Kidney capillary endothelial cell (primary cell): ENCODE data around the gene TMEM82.

Experiments used
- DNase-seq: peaks from one replicate; pipeline ENCODE4 v3.0.0-alpha.2; 2018; ENCODE audit warnings: low spot score

The TMEM82 gene

DNA sequence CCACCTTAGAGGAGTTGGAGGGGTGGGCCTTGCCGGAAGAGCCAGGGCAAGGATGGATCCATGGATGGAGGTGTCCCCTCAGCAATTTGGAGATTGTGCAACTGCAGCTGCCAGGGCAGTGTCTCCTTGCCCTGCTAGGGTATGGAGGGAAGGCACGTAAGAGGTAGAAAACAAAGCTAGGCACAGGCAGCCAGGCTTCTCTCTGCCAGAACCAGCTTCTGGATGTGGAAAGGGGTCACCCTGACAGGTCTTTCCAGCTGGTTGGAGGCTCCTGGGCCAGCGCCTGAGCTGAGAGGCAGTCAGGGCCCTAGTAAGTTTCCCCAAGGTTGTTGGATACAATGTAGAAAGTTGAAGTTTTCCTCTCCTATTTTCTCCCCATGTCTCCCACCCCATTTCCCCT lies 21.4 kb upstream of the TMEM82 start:
- DNase-seq, result no peak

DNA sequence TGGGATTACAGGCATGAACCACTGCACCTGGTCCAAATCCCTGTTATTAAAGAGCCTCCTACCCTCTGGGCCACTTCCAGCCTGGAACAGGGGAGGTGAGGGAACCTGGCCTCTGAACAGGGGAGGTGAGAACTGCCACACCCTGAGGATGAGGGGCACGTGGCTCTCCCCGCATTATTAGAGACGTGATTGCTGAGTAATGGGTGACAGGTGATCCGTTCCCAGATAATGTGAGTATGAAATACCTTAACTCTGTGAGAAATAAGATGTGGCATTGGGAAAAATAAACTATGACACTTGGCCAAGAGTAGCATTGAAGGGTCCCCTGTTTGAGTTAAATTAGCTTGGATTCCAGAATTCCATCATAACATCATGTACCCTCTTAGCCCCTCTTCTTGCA lies 19.9 kb upstream of the TMEM82 start:
- no peak for DNase-seq

DNA sequence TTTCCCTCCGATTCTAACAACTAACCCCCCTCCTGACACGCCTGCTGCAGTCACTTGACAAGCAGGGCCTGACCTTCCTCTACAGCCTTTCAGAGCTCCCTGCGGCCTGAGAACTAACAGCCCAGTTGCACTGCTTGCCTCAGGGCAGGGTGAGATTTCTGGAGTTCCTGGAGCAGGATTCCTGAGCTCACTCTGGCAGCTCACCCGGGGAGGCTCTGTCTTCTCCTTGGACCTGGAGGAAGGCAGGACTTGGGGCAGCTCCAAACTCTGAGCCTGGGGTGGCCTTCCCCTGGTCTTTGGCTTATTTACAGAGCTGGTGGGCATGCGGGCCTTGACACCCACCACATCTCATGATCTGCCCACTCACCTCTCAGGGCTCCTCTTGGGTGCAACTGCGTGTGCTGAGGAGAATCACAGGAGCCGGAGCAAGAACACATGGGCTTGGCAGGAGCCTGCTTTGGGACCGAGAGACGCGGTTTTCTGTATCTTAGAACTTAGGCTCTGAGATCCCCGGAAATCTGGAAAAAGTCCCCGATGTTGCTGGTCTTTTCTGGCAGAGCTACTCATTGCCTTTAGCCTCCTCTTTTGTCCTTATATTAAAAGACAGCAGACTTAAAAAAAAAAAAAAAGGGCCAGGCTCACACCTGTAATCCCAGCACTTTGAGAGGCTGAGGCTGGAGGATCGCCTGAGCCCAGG lies 19.3 kb upstream of the TMEM82 start:
- no peak for DNase-seq

DNA sequence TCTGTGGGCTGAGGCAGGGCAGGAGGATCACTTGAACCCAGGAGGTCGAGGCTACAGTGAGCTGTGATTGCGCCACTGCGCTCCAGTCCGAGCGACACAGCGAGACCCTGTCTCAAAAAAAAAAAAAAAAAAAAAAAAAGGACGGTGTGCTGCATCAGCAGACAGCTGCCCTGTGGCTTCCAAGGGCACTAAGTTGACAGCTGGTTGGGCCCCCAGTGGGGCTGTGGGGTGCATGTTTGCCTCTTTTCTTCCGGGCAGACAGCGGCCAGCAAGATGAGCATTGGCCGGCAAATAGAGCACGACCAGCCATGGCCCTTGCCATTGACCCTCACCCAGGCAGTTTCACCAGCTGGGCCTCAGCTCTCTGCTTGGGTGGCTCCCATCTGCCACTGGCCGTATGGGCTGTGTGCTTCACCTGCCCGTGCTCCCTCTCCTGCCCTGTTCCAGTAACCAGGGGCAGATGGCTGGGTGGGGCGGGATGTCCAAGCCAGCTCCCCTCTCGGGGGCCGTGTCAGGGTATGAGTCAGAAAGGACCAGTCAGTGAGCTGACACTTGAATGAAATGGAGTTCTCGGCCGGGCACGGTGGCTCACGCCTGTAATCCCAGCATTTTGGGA lies 18.6 kb upstream of the TMEM82 start:
- no peak for DNase-seq

DNA sequence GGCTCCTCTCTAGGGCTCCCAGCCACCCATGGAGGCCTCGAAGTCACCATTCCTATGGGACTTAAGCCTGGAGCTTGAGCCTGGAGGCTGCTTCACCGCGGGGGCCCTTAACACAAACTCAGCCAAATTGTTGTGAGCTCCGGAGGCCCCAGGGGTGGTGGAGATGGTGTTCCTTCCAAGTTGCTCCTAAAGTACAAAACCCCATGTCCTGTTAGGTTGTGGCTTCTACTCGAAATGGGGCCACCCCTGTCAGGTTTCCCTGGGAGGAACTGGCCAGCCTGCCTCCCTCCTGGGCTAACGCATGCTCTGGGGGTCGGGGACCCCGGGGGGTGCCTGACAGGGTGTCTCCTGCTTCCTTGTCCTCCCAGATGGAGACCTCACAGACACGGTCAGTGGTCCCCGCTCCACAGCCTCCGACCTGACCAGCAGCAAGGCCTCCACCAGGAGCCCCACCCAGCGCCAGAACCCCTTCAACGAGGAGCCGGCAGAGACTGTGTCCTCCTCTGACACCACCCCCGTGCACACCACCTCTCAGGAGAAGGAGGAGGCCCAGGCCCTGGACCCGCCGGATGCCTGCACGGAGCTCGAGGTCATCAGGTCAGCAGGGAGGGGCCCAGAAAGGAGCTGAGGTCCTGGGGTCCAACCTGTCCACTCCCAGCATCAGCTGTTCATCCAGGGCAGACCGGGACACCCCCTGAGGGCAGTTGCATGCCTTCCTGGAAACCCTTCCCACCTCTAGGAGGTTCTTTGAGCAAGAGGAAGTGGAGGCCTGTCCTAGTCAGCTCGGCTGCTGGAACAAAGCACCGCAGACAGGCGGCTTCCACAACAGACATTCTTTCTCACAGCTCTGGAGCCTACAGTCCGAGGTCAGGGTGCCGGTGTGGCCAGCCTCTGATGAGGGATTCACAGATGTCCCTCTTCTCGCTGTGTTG lies 17.1 kb upstream of the TMEM82 start:
- no peak for DNase-seq

DNA sequence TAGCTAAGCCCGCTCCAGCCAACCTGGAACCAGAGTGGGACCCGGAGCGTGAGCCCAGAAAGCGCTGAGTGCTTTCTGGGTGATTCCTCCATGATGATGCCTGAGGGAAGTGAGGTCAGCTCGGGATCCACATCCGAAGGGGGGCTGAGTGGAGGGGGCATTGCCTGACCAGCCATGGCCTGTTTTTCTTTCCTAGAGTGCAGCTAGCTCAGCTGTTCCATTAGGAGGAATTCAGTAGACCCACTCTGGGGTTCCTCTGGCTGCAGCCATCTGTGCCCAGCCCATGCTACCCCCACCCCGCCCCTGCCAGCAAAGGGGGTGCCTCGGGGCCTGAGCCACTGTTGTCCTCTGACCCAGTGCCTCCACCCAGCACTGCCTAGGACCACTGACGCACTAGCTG lies 15.8 kb upstream of the TMEM82 start:
- no peak for DNase-seq

DNA sequence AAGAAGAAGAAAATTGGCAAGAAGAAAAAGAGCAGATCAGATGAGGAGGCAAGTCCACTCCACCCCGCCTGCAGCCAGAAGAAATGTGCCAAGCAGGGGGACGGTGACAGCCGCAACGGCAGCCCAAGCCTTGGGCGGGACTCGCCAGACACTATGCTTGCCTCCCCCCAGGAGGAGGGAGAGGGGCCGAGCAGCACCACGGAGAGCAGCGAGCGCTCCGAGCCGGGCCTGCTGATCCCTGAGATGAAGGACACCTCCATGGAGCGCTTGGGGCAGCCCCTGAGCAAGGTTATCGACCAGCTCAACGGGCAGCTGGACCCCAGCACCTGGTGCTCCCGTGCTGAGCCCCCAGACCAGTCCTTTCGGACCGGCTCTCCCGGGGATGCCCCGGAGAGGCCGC lies 15.3 kb upstream of the TMEM82 start:
- no peak for DNase-seq

DNA sequence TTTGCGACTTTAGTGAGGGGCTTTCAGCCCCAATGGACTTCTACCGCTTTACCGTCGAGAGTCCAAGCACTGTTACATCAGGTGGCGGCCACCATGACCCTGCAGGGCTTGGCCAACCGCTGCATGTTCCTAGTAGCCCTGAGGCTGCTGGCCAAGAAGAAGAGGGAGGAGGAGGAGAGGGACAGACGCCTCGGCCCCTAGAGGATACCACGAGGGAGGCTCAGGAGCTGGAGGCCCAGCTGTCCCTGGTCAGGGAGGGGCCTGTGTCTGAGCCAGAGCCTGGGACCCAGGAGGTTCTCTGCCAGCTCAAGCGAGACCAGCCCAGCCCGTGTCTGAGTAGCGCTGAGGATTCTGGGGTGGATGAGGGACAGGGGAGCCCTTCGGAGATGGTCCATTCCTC lies 14.9 kb upstream of the TMEM82 start:
- DNase-seq, result no peak

DNA sequence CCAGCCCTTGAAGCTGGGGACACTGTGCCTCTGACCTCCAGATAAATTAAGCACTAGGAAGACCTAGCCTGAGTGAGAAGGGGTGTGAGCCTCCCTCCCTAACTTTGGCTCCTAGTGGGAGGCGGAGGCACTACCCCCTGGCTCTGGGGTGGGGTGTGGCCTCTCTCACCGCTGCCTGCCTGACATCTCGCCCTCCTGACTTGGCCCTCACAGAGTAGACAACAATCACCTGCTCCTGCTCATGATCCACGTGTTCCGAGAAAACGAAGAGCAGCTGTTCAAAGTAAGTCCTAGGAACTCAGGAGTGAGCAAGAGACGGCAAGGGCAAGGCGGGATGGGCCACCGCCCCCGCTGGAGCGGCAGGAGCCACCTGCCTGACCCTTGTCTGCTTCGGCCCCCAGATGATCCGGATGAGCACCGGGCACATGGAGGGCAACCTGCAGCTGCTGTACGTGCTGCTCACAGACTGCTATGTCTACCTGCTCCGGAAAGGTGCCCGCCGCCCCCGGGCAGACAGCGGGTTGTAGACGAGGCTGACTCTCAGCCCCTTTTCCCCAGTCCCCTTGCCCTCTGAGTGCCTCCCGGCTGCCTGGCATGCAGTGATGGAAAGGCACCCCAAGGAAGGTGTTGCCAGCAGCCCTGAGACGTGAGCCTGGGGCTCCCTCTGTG lies 14.3 kb upstream of the TMEM82 start:
- no peak for DNase-seq

DNA sequence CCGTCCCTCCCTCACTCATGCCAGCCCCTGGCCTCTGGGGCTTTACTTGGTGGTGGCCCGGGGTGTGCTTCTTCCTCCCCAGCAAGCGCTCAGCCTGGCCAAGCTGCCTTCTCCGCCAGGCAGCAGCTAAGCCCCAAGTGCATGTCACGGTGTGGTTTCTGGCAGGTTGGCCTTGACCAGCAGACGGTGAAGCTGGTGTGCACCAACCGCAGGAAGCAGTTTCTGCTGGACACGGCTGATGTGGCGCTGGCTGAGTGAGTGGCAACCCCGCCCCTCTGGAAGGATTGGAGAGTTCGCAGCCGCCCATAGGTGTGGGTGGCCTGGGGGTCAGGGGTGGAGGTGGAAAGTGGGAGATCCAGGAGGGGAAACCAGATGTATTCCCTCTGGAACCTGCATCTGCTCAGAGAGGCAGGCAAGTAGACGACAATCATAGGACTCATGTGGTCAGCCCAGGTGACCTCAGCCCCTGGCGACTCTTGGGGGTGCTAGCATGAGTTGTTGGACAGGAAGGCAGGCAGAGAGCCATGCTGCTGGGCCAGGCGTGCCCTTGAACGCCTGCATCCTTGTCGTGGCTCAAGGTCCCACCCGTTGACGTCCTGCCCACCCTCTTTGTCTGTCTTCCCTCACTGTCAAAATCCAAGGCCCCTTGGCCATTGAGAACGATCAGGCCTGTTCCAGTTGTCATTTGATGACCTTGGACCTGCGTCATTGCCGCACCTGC lies 13.2 kb upstream of the TMEM82 start:
- DNase-seq, result no peak

DNA sequence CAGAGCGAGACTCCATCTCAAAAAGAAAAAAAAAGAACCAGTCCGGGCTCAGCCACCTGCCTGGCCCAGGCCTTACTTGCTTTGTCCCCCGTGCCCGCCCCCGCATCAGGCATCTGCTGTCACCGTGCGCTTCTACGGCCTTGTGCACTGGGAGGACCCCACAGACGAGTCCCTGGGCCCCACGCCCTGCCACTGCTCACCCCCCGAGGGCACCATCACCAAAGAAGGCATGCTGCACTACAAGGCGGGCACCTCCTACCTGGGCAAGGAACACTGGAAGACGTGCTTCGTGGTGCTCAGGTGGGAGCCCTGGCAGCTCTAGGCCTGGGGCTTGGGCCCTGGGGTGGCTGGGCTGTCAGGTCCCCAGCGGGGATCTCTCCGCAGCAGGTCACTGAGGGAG lies 11.9 kb upstream of the TMEM82 start:
- DNase-seq, result no peak

DNA sequence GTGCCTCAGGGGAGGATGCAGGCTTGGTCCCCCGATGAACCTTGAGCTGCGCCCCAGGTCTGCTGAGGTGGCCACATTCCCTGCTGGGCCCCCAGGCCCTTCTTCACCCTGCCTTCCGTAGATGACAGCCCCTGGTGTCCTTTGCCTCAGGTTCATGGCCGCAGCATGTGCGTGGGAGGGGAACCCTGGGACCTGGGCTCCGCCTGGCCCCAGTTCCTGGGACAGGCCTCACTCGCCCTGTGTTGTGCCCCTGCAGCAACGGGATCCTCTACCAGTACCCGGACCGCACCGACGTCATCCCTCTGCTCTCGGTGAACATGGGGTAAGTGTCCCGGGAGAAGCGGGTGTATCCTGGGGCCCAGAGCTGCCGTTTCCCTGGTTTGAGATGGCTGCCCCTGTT lies 11.4 kb upstream of the TMEM82 start:
- DNase-seq, result no peak

DNA sequence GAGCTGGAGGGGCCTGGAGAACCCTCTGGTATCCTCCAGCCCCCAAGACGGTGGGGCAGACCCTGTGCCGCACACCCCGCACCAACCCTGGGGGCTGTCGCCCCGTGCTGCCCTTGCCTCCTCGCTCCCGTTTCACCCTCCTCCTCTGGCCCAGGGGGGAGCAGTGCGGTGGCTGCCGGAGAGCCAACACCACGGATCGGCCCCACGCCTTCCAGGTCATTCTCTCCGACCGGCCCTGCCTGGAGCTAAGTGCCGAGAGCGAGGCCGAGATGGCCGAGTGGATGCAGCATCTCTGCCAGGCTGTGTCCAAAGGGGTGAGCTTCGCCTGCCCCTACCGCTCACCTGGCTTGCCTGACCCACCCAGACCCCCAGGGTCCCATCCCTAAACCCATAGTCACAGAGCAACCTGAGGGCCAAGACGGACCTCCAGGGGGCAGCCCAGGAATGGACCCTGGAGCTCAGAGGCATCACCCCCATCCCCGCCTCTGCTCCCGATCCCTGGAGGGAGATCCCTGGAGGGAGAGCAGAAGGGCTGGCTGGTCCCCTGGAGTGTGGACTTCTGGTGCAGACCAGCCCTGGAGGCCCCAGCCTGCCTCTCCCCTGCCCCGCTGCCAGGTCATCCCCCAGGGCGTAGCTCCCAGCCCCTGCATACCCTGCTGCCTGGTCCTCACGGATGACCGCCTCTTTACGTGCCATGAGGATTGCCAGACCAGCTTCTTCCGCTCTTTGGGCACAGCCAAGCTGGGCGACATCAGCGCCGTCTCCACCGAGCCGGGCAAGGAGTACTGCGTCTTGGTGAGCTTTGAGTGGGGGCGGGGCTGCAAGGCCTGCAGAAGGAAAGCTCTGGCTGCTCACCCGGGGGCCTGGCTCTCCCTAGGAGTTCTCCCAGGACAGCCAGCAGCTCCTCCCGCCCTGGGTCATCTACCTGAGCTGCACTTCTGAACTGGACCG lies 10.3 kb upstream of the TMEM82 start:
- no peak for DNase-seq

DNA sequence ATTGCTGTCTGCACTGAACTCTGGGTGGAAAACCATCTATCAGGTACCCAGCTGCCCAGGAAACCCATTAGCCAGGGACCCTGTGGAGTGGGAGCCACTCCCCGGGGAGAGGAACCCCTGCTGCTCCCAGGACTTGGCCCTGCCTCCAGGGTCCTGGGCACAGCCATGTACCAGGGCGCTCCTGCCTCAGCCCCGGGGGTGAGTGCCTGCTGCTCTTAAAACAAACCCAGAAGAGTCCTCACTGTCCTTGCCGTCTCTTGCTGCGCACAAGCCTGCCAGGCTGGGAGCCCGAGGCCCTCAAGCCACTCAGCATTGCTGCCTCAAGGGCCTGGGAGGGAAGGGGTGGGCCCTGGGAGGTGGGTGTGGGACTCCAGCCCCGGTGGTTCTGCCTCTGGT lies 9.6 kb upstream of the TMEM82 start:
- DNase-seq, result no peak

DNA sequence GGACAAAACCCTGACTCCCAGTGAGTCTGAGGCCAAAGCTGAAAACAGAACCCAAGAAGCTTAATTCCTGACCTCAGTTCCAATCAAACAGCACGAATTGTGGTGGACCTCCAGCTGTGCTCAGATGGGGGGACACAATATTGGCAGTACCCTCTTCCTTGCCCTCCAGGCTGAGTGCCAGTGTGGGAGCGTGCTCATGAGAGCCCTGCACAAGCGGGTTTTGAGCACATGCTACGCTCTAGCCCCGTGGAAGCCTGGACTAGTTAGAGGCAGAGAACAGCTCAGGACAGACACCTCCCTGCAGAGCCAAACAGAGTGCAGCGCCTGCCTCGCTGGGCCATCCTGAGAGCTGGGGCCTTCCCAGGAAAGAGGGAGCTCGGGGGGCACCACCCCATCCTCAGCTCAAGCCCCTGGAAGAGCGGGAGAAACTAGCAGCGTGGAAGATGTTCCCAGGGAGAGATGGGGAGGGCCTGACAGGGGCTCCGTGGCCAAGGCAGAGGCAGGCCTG lies 9.0 kb upstream of the TMEM82 start:
- no peak for DNase-seq

DNA sequence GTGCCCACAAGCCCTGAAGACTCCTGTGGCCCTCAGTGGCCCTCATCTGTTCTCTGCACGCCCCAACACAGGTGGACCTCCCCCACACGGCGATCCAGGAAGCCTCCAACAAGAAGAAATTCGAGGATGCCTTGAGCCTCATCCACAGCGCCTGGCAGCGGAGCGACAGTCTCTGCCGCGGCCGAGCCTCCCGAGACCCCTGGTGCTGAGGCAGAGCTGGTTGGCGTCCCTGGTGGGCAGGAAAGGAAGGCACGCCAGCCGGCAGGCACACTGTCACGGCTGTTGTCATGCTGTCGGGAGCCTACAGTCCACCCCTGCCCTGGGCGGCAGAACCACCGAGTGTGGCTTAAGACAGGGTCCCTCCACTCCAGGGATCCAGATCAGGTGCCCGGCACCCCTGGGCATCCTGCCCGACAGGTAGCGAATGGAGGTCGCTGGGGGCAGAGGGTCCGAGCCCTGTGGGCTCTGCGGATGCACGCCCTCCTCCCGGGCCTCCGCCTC lies 8.5 kb upstream of the TMEM82 start:
- no peak for DNase-seq

DNA sequence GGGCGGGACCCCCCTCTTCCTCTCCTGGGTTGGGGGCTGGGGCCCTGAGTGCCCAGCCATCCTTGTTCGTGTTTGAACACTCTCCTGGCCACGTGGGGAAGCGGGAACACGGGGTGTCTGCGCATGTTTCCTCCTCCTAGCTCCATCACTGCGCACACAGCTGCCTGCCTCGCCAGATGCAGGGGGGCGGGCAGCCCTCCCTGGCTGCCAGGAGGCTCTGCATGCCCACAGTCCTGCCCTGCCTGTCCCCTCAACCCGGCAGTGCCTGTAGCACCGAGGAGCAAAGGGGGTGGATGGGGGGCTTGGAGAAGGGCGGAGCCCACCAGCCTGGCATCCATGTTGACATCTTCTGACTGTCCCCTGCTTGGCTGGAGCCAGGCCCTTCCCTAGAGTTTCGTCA lies 8.0 kb upstream of the TMEM82 start:
- no peak for DNase-seq

DNA sequence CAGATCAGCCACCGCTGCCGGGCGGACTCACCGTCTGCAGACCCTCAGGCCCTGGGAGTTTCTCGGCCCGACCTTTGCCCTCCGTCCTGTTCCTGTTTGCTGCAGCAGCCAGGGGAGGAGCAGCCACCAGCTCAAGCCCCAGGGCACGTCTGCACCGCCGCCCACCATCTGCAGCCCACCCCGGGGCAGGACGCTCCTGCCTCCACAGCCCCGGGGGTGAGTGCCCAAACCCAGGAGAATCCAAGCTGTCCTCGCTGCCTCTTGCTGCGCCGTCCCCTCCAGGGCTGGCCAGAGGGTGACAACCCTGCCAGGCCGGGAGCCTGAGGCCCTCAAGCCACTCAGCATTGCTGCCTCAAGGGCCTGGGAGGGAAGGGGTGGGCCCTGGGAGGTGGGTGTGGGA lies 7.4 kb upstream of the TMEM82 start:
- no peak for DNase-seq

DNA sequence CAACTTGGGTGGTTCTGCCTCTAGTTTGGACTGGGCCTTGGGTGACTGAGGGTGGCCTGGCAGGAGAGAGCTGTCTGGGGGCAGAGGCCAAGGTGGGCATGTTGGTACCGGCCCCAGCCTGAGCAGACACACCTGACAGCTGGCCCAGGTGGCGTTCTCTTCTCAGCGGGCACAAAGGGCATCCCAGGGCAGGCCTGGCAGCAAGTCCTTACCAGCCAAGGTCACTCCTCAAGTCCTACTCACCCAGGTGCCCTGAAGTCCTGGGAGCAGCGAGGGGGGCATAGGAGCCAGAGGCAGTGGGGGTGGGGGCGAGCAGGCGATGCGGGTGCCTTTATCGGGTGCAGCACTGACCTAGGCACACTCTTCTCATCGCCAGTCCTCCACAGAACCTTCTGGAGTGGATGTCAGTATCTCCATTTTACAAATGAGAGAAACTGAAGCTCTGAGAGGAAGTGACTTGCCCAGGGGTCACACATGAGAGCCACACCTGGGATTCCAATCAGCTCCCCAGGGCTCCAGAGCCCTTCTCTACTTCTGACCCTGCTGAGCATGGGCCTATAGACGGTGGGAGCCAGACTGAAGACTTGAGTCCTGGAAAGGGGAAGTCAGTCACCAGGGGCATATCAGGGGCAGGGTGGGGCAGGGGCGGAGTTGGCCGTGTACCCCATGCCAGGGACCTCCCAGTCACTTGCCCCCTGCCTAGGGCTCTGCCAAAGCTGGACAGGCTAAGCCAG lies 6.8 kb upstream of the TMEM82 start:
- no peak for DNase-seq
